GM23338 (cell line): ENCODE results near the gene ARHGAP9. TPM values are rescaled to one million over a fixed set of nuclear protein-coding genes. Genes with fewer than 3 reads are reported as not detected.

Source experiments
- ATAC-seq: fragments of 200-7000 bp; cut with Tn5 transposase; 3 replicates; pipeline ENCODE4 v1.9.1; 2020
- DNase-seq: peaks from one replicate; pipeline ENCODE4 v3.0.0-alpha.2; 2015; ENCODE audit warnings: low spot score
- H2AFZ ChIP-seq: fragments of 200-600 bp; sonication (generic); 2 replicates; pipeline ENCODE4 v1.8.0; 2016; ENCODE audit warnings: antibody characterized with exemption, mild to moderate bottlenecking, moderate library complexity
- H3F3A ChIP-seq: fragments of 200-600 bp; sonication (generic); replicated peaks from 2 replicates; pipeline ENCODE4 v1.8.0; 2017; ENCODE audit warnings: antibody characterized with exemption, mixed run types, low read depth
- H3K27ac ChIP-seq: fragments of 200-600 bp; sonication (generic); 2 replicates; pipeline ENCODE4 v1.6.1; 2016; ENCODE audit warnings: low read depth
- H3K27me3 ChIP-seq: fragments of 200-600 bp; sonication (generic); 2 replicates; pipeline ENCODE4 v1.8.0; 2016; ENCODE audit warnings: mild to moderate bottlenecking, mixed run types, moderate library complexity; ENCODE audit not compliant: insufficient read depth
- H3K36me3 ChIP-seq: fragments of 200-600 bp; sonication (generic); 2 replicates; pipeline ENCODE4 v1.8.0; 2016; ENCODE audit warnings: mild to moderate bottlenecking; ENCODE audit not compliant: insufficient read depth
- H3K4me1 ChIP-seq: fragments of 200-600 bp; sonication (generic); 2 replicates; pipeline ENCODE4 v1.8.0; 2016; ENCODE audit warnings: mild to moderate bottlenecking, moderate library complexity; ENCODE audit not compliant: insufficient read depth
- H3K4me2 ChIP-seq: fragments of 200-600 bp; sonication (generic); 2 replicates; pipeline ENCODE4 v1.7.1; 2017; ENCODE audit warnings: mixed run types
- H3K4me3 ChIP-seq: fragments of 200-600 bp; sonication (generic); 2 replicates; pipeline ENCODE4 v1.6.1; 2016; ENCODE audit warnings: mixed run types
- H3K79me2 ChIP-seq: fragments of 200-600 bp; sonication (generic); replicated peaks from 2 replicates; pipeline ENCODE4 v1.8.0; 2017; ENCODE audit warnings: mild to moderate bottlenecking; ENCODE audit not compliant: insufficient read depth
- H3K9me2 ChIP-seq: fragments of 200-600 bp; sonication (generic); 2 replicates; pipeline ENCODE4 v1.8.0; 2017; ENCODE audit not compliant: insufficient read depth
- H4K20me1 ChIP-seq: fragments of 200-600 bp; sonication (generic); replicated peaks from 2 replicates; pipeline ENCODE4 v1.8.0; 2017; ENCODE audit warnings: mild to moderate bottlenecking; ENCODE audit not compliant: insufficient read depth
- H3K27ac Mint-ChIP-seq: 2 replicates; pipeline ENCODE4 v1.8.0; 2020; ENCODE audit warnings: inconsistent platforms, mild to moderate bottlenecking, moderate library complexity, mixed read lengths
- H3K27me3 Mint-ChIP-seq: 3 replicates; pipeline ENCODE4 v1.8.0; 2022; ENCODE audit warnings: low read depth, mild to moderate bottlenecking, moderate library complexity, mixed read lengths, inconsistent platforms; ENCODE audit not compliant: insufficient read depth, poor library complexity
- H3K36me3 Mint-ChIP-seq: 3 replicates; pipeline ENCODE4 v1.8.0; 2021; ENCODE audit warnings: low read depth, mild to moderate bottlenecking, inconsistent platforms, moderate library complexity, mixed read lengths
- H3K4me1 Mint-ChIP-seq: 3 replicates; pipeline ENCODE4 v1.8.0; 2020; ENCODE audit warnings: mild to moderate bottlenecking, inconsistent platforms, mixed read lengths
- H3K4me3 Mint-ChIP-seq: 3 replicates; pipeline ENCODE4 v1.8.0; 2021; ENCODE audit warnings: moderate library complexity, mild to moderate bottlenecking, inconsistent platforms, mixed read lengths
- H3K9me3 Mint-ChIP-seq: 3 replicates; pipeline ENCODE4 v1.8.0; 2020; ENCODE audit warnings: moderate library complexity, mild to moderate bottlenecking, inconsistent platforms, mixed read lengths
- CREB1 ChIP-seq: fragments of 250-450 bp; sonication (Bioruptor Pico); IDR thresholded peaks from 2 replicates; pipeline ENCODE4 v1.5.0; 2020; ENCODE audit warnings: low read depth, mild to moderate bottlenecking, moderate library complexity
- CTCF ChIP-seq, 2 experiments: fragments of 200-600 bp in 1 of 2; sonication (generic) in 1 of 2; conservative IDR thresholded peaks; 2 replicates each; pipeline versions ENCODE4 v1.5.1 to v1.6.1; 2016 to 2017; ENCODE audit warnings: antibody characterized with exemption in 2 of 2, low read depth in 2 of 2, mild to moderate bottlenecking in 2 of 2, moderate library complexity in 1 of 2
- ETS1 ChIP-seq: IDR thresholded peaks from 2 replicates; pipeline ENCODE4 v1.6.1; 2016; ENCODE audit warnings: antibody characterized with exemption
- EZH2 ChIP-seq: fragments of 200-600 bp; sonication (generic); IDR thresholded peaks from one replicate; pipeline ENCODE4 v1.8.0; 2017; ENCODE audit warnings: antibody characterized with exemption, mild to moderate bottlenecking, low read depth; ENCODE audit not compliant: unreplicated experiment
- EZH2phosphoT487 ChIP-seq: fragments of 200-600 bp; sonication (generic); IDR thresholded peaks from one replicate; pipeline ENCODE4 v1.8.1; 2018; ENCODE audit warnings: antibody characterized with exemption; ENCODE audit not compliant: unreplicated experiment
- JUNB ChIP-seq: IDR thresholded peaks from one replicate; pipeline ENCODE4 v1.6.1; 2016; ENCODE audit warnings: antibody characterized with exemption; ENCODE audit not compliant: unreplicated experiment
- NANOG ChIP-seq: IDR thresholded peaks from 2 replicates; pipeline ENCODE4 v1.6.1; 2016; ENCODE audit warnings: antibody characterized with exemption, borderline replicate concordance
- POLR2AphosphoS5 ChIP-seq: IDR thresholded peaks from 2 replicates; pipeline ENCODE4 v1.6.1; 2016; ENCODE audit warnings: antibody characterized with exemption, low read depth
- STAT1 ChIP-seq: IDR thresholded peaks from one replicate; pipeline ENCODE4 v1.6.1; 2016; ENCODE audit warnings: antibody characterized with exemption; ENCODE audit not compliant: unreplicated experiment
- ZNF114 ChIP-seq: fragments of 250-450 bp; sonication (Bioruptor Pico); IDR thresholded peaks from 2 replicates; pipeline ENCODE4 v1.5.0; 2020; ENCODE audit warnings: mild to moderate bottlenecking, moderate library complexity
- ZNF331 ChIP-seq: fragments of 250-450 bp; sonication (Bioruptor Pico); IDR thresholded peaks from 2 replicates; pipeline ENCODE4 v1.5.0; 2020; ENCODE audit warnings: low read depth, mild to moderate bottlenecking, moderate library complexity
- ZNF462 ChIP-seq: fragments of 250-450 bp; sonication (Bioruptor Pico); IDR thresholded peaks from 2 replicates; pipeline ENCODE4 v1.5.0; 2020; ENCODE audit warnings: mild to moderate bottlenecking, moderate library complexity
- polyA plus RNA-seq: library from polyadenylated mRNA; unstranded; fragments of >200 nt; fragmentation: Nextera tagmentation; extraction: Ambion mirVana; gene quantifications from 2 replicates; pipeline ENCODE4 v1.2.1, GENCODE V29; 2016
- total RNA-seq: library from RNA; depleted of rRNA; stranded (reverse); fragments of >200 nt; shearing (Covaris generic); gene quantifications from 2 replicates; pipeline ENCODE4 v1.2.3, GENCODE V29; 2014
- TF ChIP-seq, protein P1 (sequence below): IDR thresholded peaks from one replicate; pipeline ENCODE4 v1.6.1; 2018; ENCODE audit warnings: antibody characterized with exemption; ENCODE audit not compliant: unreplicated experiment

The ARHGAP9 gene
- total and polyA plus RNA-seq, 2 experiments from 2014 or later: 4.5 to 7.1 TPM

- peaks cover 11% of the 10 kb centered on the region for H3K4me1 Mint-ChIP-seq
Measured at GRCh38 chr12:57513266-57513665, 33.6 kb upstream of the ARHGAP9 start.

More at GRCh38 chr12:57513266-57513665, 33.6 kb upstream of the ARHGAP9 start:
- DNase-seq: no peak
- H3K4me2 ChIP-seq: no peak overlapping the region
- peaks cover 19% of the 10 kb centered on the region for H3K27me3 Mint-ChIP-seq
- no peaks in the 10 kb centered on the region for H3K27me3 ChIP-seq
- no peaks in the 10 kb centered on the region; the same call in 1 of the 3 replicates for H3K9me3 Mint-ChIP-seq
- H3K27ac Mint-ChIP-seq: no peak overlapping the region
- H3F3A ChIP-seq: peaks cover 61% of the 10 kb centered on the region
- no peak overlapping the region for H2AFZ ChIP-seq
- no peak overlapping the region for H3K4me3 ChIP-seq
- H3K4me3 Mint-ChIP-seq: no peak overlapping the region
- peaks cover 95% of the 10 kb centered on the region for H3K36me3 Mint-ChIP-seq
- H4K20me1 ChIP-seq: peaks cover 41% of the 10 kb centered on the region
- H3K79me2 ChIP-seq: peaks cover 29% of the 10 kb centered on the region
- ATAC-seq: no peak
- TF ChIP-seq ZNF462 (CRISPR knock-in tag) (no peak), ZNF331 (CRISPR knock-in tag) (no peak), EZH2phosphoT487 (no peak), CTCF (conservative IDR thresholded peaks at IDR 0.05; ENCODE audit: low read depth in 2 of 2) (no peak), POLR2AphosphoS5 (no peak), ZNF114 (CRISPR knock-in tag) (no peak), NANOG (no peak), CREB1 (CRISPR knock-in tag) (no peak), EZH2 (no peak), STAT1 (no peak), JUNB (no peak), ETS1 (no peak)
- TF ChIP-seq, protein P1, sequence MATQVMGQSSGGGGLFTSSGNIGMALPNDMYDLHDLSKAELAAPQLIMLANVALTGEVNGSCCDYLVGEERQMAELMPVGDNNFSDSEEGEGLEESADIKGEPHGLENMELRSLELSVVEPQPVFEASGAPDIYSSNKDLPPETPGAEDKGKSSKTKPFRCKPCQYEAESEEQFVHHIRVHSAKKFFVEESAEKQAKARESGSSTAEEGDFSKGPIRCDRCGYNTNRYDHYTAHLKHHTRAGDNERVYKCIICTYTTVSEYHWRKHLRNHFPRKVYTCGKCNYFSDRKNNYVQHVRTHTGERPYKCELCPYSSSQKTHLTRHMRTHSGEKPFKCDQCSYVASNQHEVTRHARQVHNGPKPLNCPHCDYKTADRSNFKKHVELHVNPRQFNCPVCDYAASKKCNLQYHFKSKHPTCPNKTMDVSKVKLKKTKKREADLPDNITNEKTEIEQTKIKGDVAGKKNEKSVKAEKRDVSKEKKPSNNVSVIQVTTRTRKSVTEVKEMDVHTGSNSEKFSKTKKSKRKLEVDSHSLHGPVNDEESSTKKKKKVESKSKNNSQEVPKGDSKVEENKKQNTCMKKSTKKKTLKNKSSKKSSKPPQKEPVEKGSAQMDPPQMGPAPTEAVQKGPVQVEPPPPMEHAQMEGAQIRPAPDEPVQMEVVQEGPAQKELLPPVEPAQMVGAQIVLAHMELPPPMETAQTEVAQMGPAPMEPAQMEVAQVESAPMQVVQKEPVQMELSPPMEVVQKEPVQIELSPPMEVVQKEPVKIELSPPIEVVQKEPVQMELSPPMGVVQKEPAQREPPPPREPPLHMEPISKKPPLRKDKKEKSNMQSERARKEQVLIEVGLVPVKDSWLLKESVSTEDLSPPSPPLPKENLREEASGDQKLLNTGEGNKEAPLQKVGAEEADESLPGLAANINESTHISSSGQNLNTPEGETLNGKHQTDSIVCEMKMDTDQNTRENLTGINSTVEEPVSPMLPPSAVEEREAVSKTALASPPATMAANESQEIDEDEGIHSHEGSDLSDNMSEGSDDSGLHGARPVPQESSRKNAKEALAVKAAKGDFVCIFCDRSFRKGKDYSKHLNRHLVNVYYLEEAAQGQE: no peak
- H3K36me3 ChIP-seq: peaks cover 93% of the 10 kb centered on the region
- peaks cover 4% of the 10 kb centered on the region for H3K4me1 ChIP-seq
- no peak overlapping the region for H3K27ac ChIP-seq
- H3K9me2 ChIP-seq: no peaks in the 10 kb centered on the region
